Activated CD8-positive, alpha-beta memory T cell treated with anti-CD3 and anti-CD28 coated beads for 4 hours (primary cell): ENCODE data around the gene RPL36A.

Experiments
- DNase-seq, 2 donors: peaks; one replicate each; pipeline ENCODE4 v3.0.0-alpha.2; 2020; ENCODE audit warnings: low read depth in 2 of 2

RPL36A gene

GRCh38 chrX:101393530-101394305 is 2.9 kb downstream of the RPL36A start:
- DNase-seq = no peak

GRCh38 chrX:101394372-101394771 is 3.6 kb downstream of the RPL36A start:
- no peak for DNase-seq

- DNase-seq = no peak
Measured at GRCh38 chrX:101395789-101396188, 5.0 kb downstream of the RPL36A start.

- no peak for DNase-seq
Measured at GRCh38 chrX:101397779-101398178, 7.0 kb downstream of the RPL36A start.

GRCh38 chrX:101398694-101399093 is 7.9 kb downstream of the RPL36A start:
- no peak for DNase-seq

- DNase-seq = no peak
Measured at GRCh38 chrX:101399825-101400224, 9.0 kb downstream of the RPL36A start.

- DNase-seq = no peak
Measured at GRCh38 chrX:101407167-101407747, 16.4 kb downstream of the RPL36A start.

- DNase-seq = peak; percentile 71 to 79
Measured at GRCh38 chrX:101407748-101408531, 17.1 kb downstream of the RPL36A start, which contains the start of the genes GLA and HNRNPH2. TSS of gene GLA (minus strand) at chrX:101407925. CDS start at chrX:101407903, 22 bp downstream. TSS of gene HNRNPH2 (plus strand) at chrX:101408222. CDS start at chrX:101411989, 3,767 bp downstream.

- DNase-seq = no peak
Measured at GRCh38 chrX:101408532-101408841, 17.7 kb downstream of the RPL36A start.

GRCh38 chrX:101409043-101409442 is 18.2 kb downstream of the RPL36A start:
- DNase-seq = no peak

- no peak for DNase-seq
Measured at GRCh38 chrX:101410461-101410860, 19.6 kb downstream of the RPL36A start.

GRCh38 chrX:101411984-101412383 is 21.2 kb downstream of the RPL36A start:
- no peak for DNase-seq

GRCh38 chrX:101415180-101416145 is 24.7 kb downstream of the RPL36A start:
- no peak for DNase-seq

GRCh38 chrX:101416691-101417090 is 25.9 kb downstream of the RPL36A start:
- no peak for DNase-seq

GRCh38 chrX:101417190-101417589 is 26.4 kb downstream of the RPL36A start:
- no peak for DNase-seq

GRCh38 chrX:101417981-101418841 is 27.4 kb downstream of the RPL36A start:
- DNase-seq = no peak

- no peak for DNase-seq
Measured at GRCh38 chrX:101419489-101419888, 28.7 kb downstream of the RPL36A start.

GRCh38 chrX:101427954-101428353 is 37.1 kb downstream of the RPL36A start:
- no peak for DNase-seq

- no peak for DNase-seq
Measured at GRCh38 chrX:101429934-101430333, 39.1 kb downstream of the RPL36A start.

GRCh38 chrX:101430457-101431078 is 39.8 kb downstream of the RPL36A start:
- no peak for DNase-seq
